Measurements from ENCODE around the gene GYG2.

DNA sequence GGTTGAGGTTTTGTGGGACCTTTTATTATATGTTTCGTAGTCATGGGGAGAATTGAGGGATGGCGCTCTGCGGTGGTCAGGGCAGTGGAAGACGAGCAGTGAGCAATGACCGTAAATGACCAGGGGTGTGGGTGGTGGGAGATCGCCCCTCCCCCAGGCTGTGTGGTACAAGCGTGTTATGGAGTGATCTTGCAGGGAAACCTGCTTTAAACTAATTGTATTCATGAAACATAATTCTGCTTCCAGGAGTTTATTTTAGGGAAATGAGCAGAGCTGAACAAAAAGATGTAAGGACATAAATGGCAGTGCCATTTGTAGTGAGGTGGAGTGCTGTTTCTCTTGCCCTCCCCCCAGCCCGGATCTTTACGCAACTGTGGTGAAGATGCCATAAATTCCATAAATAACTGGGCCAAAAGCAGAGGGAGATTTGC lies 20.2 kb downstream of the GYG2 start:
- TF ChIP-seq POLR2A (IDR thresholded peaks at IDR 0.05; ENCODE audit: control extremely low read depth in 1 of 2, low read depth in 2 of 2, low read length in 2 of 2) (no peak), EZH2 (IDR thresholded peaks at IDR 0.05; ENCODE audit: low read depth, low read length, severe bottlenecking) (no peak), CTCF (IDR thresholded peaks at IDR 0.05; ENCODE audit: control extremely low read depth in 1 of 3, insufficient read depth in 1 of 3, low read depth in 1 of 3, low read length in 3 of 3) (no peak), GABPA (IDR thresholded peaks at IDR 0.05; ENCODE audit: borderline replicate concordance, insufficient read depth, low read length) (no peak), POLR2AphosphoS5 (IDR thresholded peaks at IDR 0.05; ENCODE audit: low read depth, low read length) (no peak), PHF8 (conservative IDR thresholded peaks at IDR 0.05; ENCODE audit: low read depth, low read length) (no peak), SP4 (IDR thresholded peaks at IDR 0.05; ENCODE audit: low read length) (no peak), RAD21 (IDR thresholded peaks at IDR 0.05 in 1 of 2, conservative IDR thresholded peaks at IDR 0.05 in 1 of 2; ENCODE audit: low read depth in 2 of 2, low read length in 2 of 2) (no peak), TAF1 (IDR thresholded peaks at IDR 0.05; ENCODE audit: low read depth, low read length) (no peak), CBX5 (IDR thresholded peaks at IDR 0.05; ENCODE audit: low read depth, low read length) (no peak), SP1 (IDR thresholded peaks at IDR 0.05; ENCODE audit: low read depth, low read length) (no peak), EP300 (IDR thresholded peaks at IDR 0.05; ENCODE audit: borderline replicate concordance in 1 of 2, low read depth in 2 of 2, low read length in 2 of 2) (no peak), RXRA (IDR thresholded peaks at IDR 0.05; ENCODE audit: insufficient read depth, low read depth, low read length) (no peak)
